ENCODE results near the gene GGT5.
"Not testable (repeated sequence)": the region's sequence is repeated elsewhere in the genome, so short reads cannot be mapped to it uniquely, and the experiment has no call there.

GGT5 gene

GRCh38 chr22:24259459-24259858 lies 14.6 kb upstream of the GGT5 start:
- DNase-seq, result peak; percentile 71

GRCh38 chr22:24256736-24257135 lies 11.9 kb upstream of the GGT5 start:
- DNase-seq, result not testable (repeated sequence)

- not testable (repeated sequence) for DNase-seq
Measured at GRCh38 chr22:24256136-24256535, 11.3 kb upstream of the GGT5 start.

GRCh38 chr22:24253126-24253525 lies 8.2 kb upstream of the GGT5 start:
- not testable (repeated sequence) for DNase-seq

- DNase-seq, result not testable (repeated sequence)
Measured at GRCh38 chr22:24251286-24251685, 6.4 kb upstream of the GGT5 start.

GRCh38 chr22:24249413-24249812 lies 4.5 kb upstream of the GGT5 start:
- DNase-seq, result not testable (repeated sequence)

- DNase-seq, result not testable (repeated sequence)
Measured at GRCh38 chr22:24248611-24249010, 3.7 kb upstream of the GGT5 start.

- peak; percentile 62 for DNase-seq
Measured at GRCh38 chr22:24247564-24248344, 2.9 kb upstream of the GGT5 start.

- DNase-seq, result no peak
Measured at GRCh38 chr22:24247011-24247507, 2.2 kb upstream of the GGT5 start.

GRCh38 chr22:24245584-24246561 lies 991 bp upstream of the GGT5 start:
- DNase-seq, result not testable (repeated sequence)

GRCh38 chr22:24244144-24244787 lies 616 bp downstream of the GGT5 start:
- DNase-seq, result no peak

GRCh38 chr22:24243417-24243816 lies 1.5 kb downstream of the GGT5 start:
- DNase-seq, result not testable (repeated sequence)

- DNase-seq, result not testable (repeated sequence)
Measured at GRCh38 chr22:24240985-24241692, 3.7 kb downstream of the GGT5 start.

GRCh38 chr22:24240381-24240780 lies 4.5 kb downstream of the GGT5 start:
- no peak for DNase-seq

- not testable (repeated sequence) for DNase-seq
Measured at GRCh38 chr22:24238101-24238694, 6.7 kb downstream of the GGT5 start.

GRCh38 chr22:24236656-24237055 lies 8.2 kb downstream of the GGT5 start:
- no peak for DNase-seq

- DNase-seq, result no peak
Measured at GRCh38 chr22:24235315-24235714, 9.6 kb downstream of the GGT5 start.

- no peak for DNase-seq
Measured at GRCh38 chr22:24233816-24234215, 11.1 kb downstream of the GGT5 start.

- DNase-seq, result no peak
Measured at GRCh38 chr22:24233235-24233634, 11.6 kb downstream of the GGT5 start.

- DNase-seq, result no peak
Measured at GRCh38 chr22:24232725-24233124, 12.2 kb downstream of the GGT5 start.

- DNase-seq, result no peak
Measured at GRCh38 chr22:24232124-24232523, 12.8 kb downstream of the GGT5 start.

GRCh38 chr22:24231706-24232105 lies 13.2 kb downstream of the GGT5 start:
- no peak for DNase-seq
